GM12878 (cell line): ENCODE measurements around the gene OR6M1. TPM values are rescaled to one million over a fixed set of nuclear protein-coding genes. Genes with fewer than 3 reads are reported as not detected.

Experiments
- ATAC-seq: fragments of 200-7000 bp; cut with Tn5 transposase; 3 replicates; pipeline ENCODE4 v1.9.1; 2020; ENCODE audit warnings: mild to moderate bottlenecking, moderate library complexity
- BruUV-seq: library from RNA; stranded (reverse); fragments of 400-500 nt; replicated peaks from 2 replicates; lab custom pipeline; 2021; lab: Mats Ljungman, UMichigan
- CTCF ChIA-PET: fragments of 300-600 bp; sonication (Branson Sonifier 250); formaldehyde crosslinking; extraction: SDS; loops from one replicate; lab custom pipeline; 2021; ENCODE audit warnings: inconsistent platforms; lab: Yijun Ruan, JAX
- POLR2A ChIA-PET: fragments of 350-600 bp; formaldehyde crosslinking; extraction: SDS; loops from one replicate; lab custom pipeline; 2021; ENCODE audit warnings: inconsistent platforms; lab: Charles Lee
- RAD21 ChIA-PET: fragments of 300-600 bp; sonication (Branson Sonifier 250); formaldehyde crosslinking; loops from one replicate; lab custom pipeline; 2023; ENCODE audit warnings: antibody characterized with exemption; ENCODE audit not compliant: unreplicated experiment; lab: Charles Lee
- SMC1A ChIA-PET: fragments of 300-600 bp; sonication (Branson Sonifier 250); formaldehyde crosslinking; loops from one replicate; lab custom pipeline; 2023; ENCODE audit not compliant: unreplicated experiment, uncharacterized antibody; lab: Charles Lee
- DNase-seq: peaks from one replicate; pipeline ENCODE4 v3.0.0-alpha.2; 2011; ENCODE audit warnings: low read depth, low spot score
- FAIRE-seq: peaks from 3 replicates; lab custom pipeline; 2011; peaks lifted over from hg19 to GRCh38; lab: Jason Lieb, UNC
- H2AFZ ChIP-seq: 2 replicates; pipeline ENCODE4 v1.6.0; 2011; ENCODE audit warnings: low read depth, low read length, control low read depth; ENCODE audit not compliant: control insufficient read depth
- H3K27ac ChIP-seq: 2 replicates; pipeline ENCODE4 v1.5.1; 2011; ENCODE audit warnings: control low read depth; ENCODE audit not compliant: control insufficient read depth, insufficient read depth
- H3K27me3 ChIP-seq, 2 experiments: replicated peaks in 1 of 2; 2 replicates each; pipeline versions ENCODE4 v1.6.0 to v1.6.1; 2011; ENCODE audit warnings: low read length in 1 of 2; ENCODE audit not compliant: control insufficient read depth in 2 of 2, insufficient read depth in 2 of 2
- H3K36me3 ChIP-seq, 2 experiments: 2 replicates each; pipeline ENCODE4 v1.5.1; 2011; ENCODE audit warnings: low read length in 1 of 2; ENCODE audit not compliant: control insufficient read depth in 2 of 2, insufficient read depth in 2 of 2
- H3K4me1 ChIP-seq: 2 replicates; pipeline ENCODE4 v1.6.1; 2011; ENCODE audit warnings: mild to moderate bottlenecking, low read length, moderate library complexity, mixed read lengths; ENCODE audit not compliant: control insufficient read depth, insufficient read depth
- H3K4me2 ChIP-seq: 2 replicates; pipeline ENCODE4 v1.6.0; 2011; ENCODE audit warnings: control low read depth; ENCODE audit not compliant: control insufficient read depth, insufficient read depth
- H3K4me3 ChIP-seq: fragments of 200-600 bp; sonication (generic); 2 replicates; pipeline ENCODE4 v1.5.1; 2016
- H3K79me2 ChIP-seq: 2 replicates; pipeline ENCODE4 v1.6.0; 2011; ENCODE audit warnings: low read length; ENCODE audit not compliant: control insufficient read depth, insufficient read depth
- H3K9ac ChIP-seq: 2 replicates; pipeline ENCODE4 v1.8.0; 2011; ENCODE audit warnings: low read length, control low read depth, mixed read lengths; ENCODE audit not compliant: control insufficient read depth, insufficient read depth
- H3K9me3 ChIP-seq: replicated peaks from 3 replicates; pipeline ENCODE4 v1.5.1; 2011; ENCODE audit warnings: mild to moderate bottlenecking, low read length; ENCODE audit not compliant: control insufficient read depth, insufficient read depth
- H4K20me1 ChIP-seq: 2 replicates; pipeline ENCODE4 v1.6.0; 2011; ENCODE audit not compliant: control insufficient read depth, insufficient read depth
- CEBPZ ChIP-seq: fragments of 150-350 bp; IDR thresholded peaks from 2 replicates; pipeline ENCODE4 v1.6.1; 2016; ENCODE audit warnings: low read depth, low read length
- CTCF ChIP-seq, 3 experiments: IDR thresholded peaks in 2 of 3; conservative IDR thresholded peaks in 1 of 3; 2 replicates each; pipeline ENCODE4 v1.5.1; 2011; ENCODE audit warnings: low read depth in 3 of 3, low read length in 3 of 3, mild to moderate bottlenecking in 3 of 3, control low read depth in 2 of 3, moderate library complexity in 2 of 3, inconsistent platforms in 1 of 3, mixed read lengths in 1 of 3; ENCODE audit not compliant: control insufficient read depth in 2 of 3, insufficient read depth in 1 of 3; ENCODE audit errors: extremely low read depth in 1 of 3
- GABPA ChIP-seq: IDR thresholded peaks from 2 replicates; pipeline ENCODE4 v1.6.1; 2014; ENCODE audit warnings: antibody characterized with exemption, low read depth, mild to moderate bottlenecking, inconsistent platforms
- IKZF1 ChIP-seq: fragments of 450-650 bp; conservative IDR thresholded peaks from 2 replicates; pipeline ENCODE4 v1.6.1; 2017; ENCODE audit warnings: antibody characterized with exemption, mild to moderate bottlenecking
- JUNB ChIP-seq: IDR thresholded peaks from 2 replicates; pipeline ENCODE4 v1.6.1; 2016; ENCODE audit warnings: antibody characterized with exemption, mild to moderate bottlenecking
- MLLT1 ChIP-seq: fragments of 450-650 bp; IDR thresholded peaks from 2 replicates; pipeline ENCODE4 v1.6.1; 2016; ENCODE audit warnings: mild to moderate bottlenecking
- NFYA ChIP-seq: IDR thresholded peaks from 2 replicates; pipeline ENCODE4 v1.6.1; 2011; ENCODE audit warnings: low read depth, mild to moderate bottlenecking, low read length, improper control_type of control experiment, borderline replicate concordance
- NKRF ChIP-seq: fragments of 450-650 bp; conservative IDR thresholded peaks from 2 replicates; pipeline ENCODE4 v1.6.1; 2017; ENCODE audit warnings: mild to moderate bottlenecking, moderate library complexity
- NR2F1 ChIP-seq: fragments of 450-650 bp; conservative IDR thresholded peaks from 2 replicates; pipeline ENCODE4 v1.6.1; 2017; ENCODE audit warnings: mild to moderate bottlenecking
- RFX5 ChIP-seq: IDR thresholded peaks from 2 replicates; pipeline ENCODE4 v1.6.1; 2011; ENCODE audit warnings: low read depth, low read length, improper control_type of control experiment
- WRNIP1 ChIP-seq: IDR thresholded peaks from 2 replicates; pipeline ENCODE4 v1.6.1; 2011; ENCODE audit warnings: low read depth, low read length, improper control_type of control experiment, borderline replicate concordance
- YBX1 ChIP-seq: fragments of 450-650 bp; IDR thresholded peaks from 2 replicates; pipeline ENCODE4 v1.6.1; 2016; ENCODE audit warnings: antibody characterized with exemption
- WGBS: methylation state at CpG from one replicate; pipeline ENCODE4 v1.1.6; 2016; ENCODE audit warnings: low lambda C conversion rate; ENCODE audit not compliant: insufficient replicate concordance, insufficient coverage; ENCODE audit errors: missing lambda C conversion rate; 5-methylcytosine and 5-hydroxymethylcytosine counted together
- in situ Hi-C: fragments of 300-500 bp; cut with MboI; formaldehyde crosslinking; loops from 9 replicates; pipeline ENCODE4 v1.14.3; 2018; ENCODE audit warnings: mixed read lengths
- intact Hi-C: fragments of 100-400 bp; cut with micrococcal nuclease; formaldehyde crosslinking; loops from one replicate; pipeline ENCODE4 v1.14.2; 2022; ENCODE audit not compliant: unreplicated experiment
- polyA plus RNA-seq, 11 experiments: library from polyadenylated mRNA; depleted of rRNA in 4 of 11; unstranded in 6 of 11; stranded (reverse) in 5 of 11; fragments of >200 nt; fragmentation: Nextera tagmentation in 4 of 11; fragmentation: Illumina TruSeq in 1 of 11; extraction: Ambion mirVana in 4 of 11; extraction: Trizol in 1 of 11; gene quantifications; 1 replicate in 1 of 11; 2 replicates in 10 of 11; pipeline versions ENCODE4 v1.2.1 to v1.2.3, GENCODE V29; 2011 to 2016; ENCODE audit warnings: inconsistent platforms in 2 of 11, missing spikeins in 2 of 11, low read depth in 1 of 11
- total RNA-seq, 4 experiments: library from RNA; depleted of rRNA in 3 of 4; stranded (reverse); fragments of >200 nt in 3 of 4; fragmentation: Illumina TruSeq in 1 of 4; extraction: Trizol in 1 of 4; gene quantifications; 2 replicates each; pipeline versions ENCODE4 v1.2.1 to v1.2.3, GENCODE V29; 2013 to 2021

Gene OR6M1
- total and polyA plus RNA-seq, 10 of the 15 experiments (the other 5 are each of a cell fraction or from before 2014, with no cell fraction given) = not detected

- ChIA-PET SMC1A (no interaction called here), RAD21 (no interaction called here), CTCF (no interaction called here), POLR2A (no interaction called here)
- 0% methylated on average over 3 of the region's 3 CpGs for WGBS
- H3K4me3 ChIP-seq = no peak overlapping the region
- no peak for DNase-seq
- no peaks in the 10 kb centered on the region for H3K79me2 ChIP-seq
- no peaks in the 10 kb centered on the region for H3K36me3 ChIP-seq
- TF ChIP-seq JUNB (no peak), NKRF (no peak), YBX1 (no peak), RFX5 (no peak), CTCF (IDR thresholded peaks at IDR 0.05 in 2 of 3, conservative IDR thresholded peaks at IDR 0.05 in 1 of 3; ENCODE audit: control insufficient read depth in 2 of 3, extremely low read depth in 1 of 3, insufficient read depth in 1 of 3, low read depth in 3 of 3, low read length in 3 of 3) (no peak), IKZF1 (no peak), WRNIP1 (no peak), GABPA (no peak), NFYA (no peak), CEBPZ (no peak), NR2F1 (no peak), MLLT1 (no peak)
- no peaks in the 10 kb centered on the region for H3K9me3 ChIP-seq
- BruUV-seq = no TSS peak
- H4K20me1 ChIP-seq = no peaks in the 10 kb centered on the region
- H3K27ac ChIP-seq = no peak overlapping the region
- in situ Hi-C loops (no loop called here), intact Hi-C loops (no loop called here)
- no peak overlapping the region for H3K9ac ChIP-seq
- H2AFZ ChIP-seq = no peak overlapping the region
- no peaks in the 10 kb centered on the region for H3K4me1 ChIP-seq
- ATAC-seq = no peak
- no peak for FAIRE-seq
- H3K27me3 ChIP-seq = no peaks in the 10 kb centered on the region
- no peak overlapping the region for H3K4me2 ChIP-seq
These were observed 32.0 kb upstream of the OR6M1 start for GRCh38 chr11:123838199-123838598.
